ENCODE results near the gene MAEL.

MAEL gene

DNA sequence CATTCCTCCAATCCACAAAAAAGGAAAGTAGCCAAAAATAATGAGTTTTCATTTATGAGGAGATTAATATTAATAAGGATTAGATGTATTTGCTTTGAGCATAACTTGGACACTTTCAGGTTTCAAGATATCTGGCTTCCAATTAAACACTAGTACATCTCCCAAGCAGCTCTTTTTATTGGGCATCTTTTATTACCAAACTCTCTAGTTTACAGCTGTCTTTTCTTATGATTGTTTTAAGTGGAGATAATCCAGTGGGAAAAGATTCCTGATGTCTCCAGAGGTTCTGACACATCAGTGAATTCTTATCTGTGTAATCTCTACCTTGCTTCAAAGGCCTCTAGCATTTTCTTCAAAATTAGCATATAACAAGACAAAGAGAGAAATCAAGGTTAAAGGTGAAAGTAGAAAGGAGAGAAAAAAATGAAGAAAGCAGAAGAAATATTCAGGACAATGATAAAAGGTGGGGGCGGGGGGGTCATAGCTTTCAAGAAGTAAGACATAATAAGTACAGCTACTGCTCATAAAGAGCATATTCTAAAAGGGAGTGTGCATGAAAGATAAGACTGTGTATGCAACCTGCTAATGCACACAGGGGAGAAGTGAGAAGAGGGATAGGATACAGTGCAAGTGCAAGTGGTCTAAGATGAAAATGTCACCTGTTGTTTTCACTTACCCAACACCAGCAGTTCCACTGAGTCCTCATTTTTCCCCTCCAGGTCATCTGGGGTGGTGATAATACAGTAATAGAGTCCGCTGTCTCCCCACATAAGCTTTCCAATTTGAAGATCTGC lies 32.8 kb upstream of the MAEL start:
- H3K27me3 ChIP-seq (ENCODE audit: insufficient read depth, poor library complexity, severe bottlenecking), result peaks cover 8% of the 10 kb centered on the region
- H3K4me1 ChIP-seq (ENCODE audit: insufficient read depth, poor library complexity, severe bottlenecking), result no peaks in the 10 kb centered on the region
- H3K4me3 ChIP-seq (ENCODE audit: severe bottlenecking), result no peak overlapping the region
- H3K9me3 ChIP-seq (ENCODE audit: severe bottlenecking), result no peaks in the 10 kb centered on the region
- no peak overlapping the region for H3K27ac ChIP-seq (ENCODE audit: poor library complexity, severe bottlenecking)
- H3K36me3 ChIP-seq (ENCODE audit: low read depth), result no peaks in the 10 kb centered on the region
- ATAC-seq (ENCODE audit: low read depth) (no peak), DNase-seq (ENCODE audit: low spot score) (no peak)
- TF ChIP-seq, protein P1, sequence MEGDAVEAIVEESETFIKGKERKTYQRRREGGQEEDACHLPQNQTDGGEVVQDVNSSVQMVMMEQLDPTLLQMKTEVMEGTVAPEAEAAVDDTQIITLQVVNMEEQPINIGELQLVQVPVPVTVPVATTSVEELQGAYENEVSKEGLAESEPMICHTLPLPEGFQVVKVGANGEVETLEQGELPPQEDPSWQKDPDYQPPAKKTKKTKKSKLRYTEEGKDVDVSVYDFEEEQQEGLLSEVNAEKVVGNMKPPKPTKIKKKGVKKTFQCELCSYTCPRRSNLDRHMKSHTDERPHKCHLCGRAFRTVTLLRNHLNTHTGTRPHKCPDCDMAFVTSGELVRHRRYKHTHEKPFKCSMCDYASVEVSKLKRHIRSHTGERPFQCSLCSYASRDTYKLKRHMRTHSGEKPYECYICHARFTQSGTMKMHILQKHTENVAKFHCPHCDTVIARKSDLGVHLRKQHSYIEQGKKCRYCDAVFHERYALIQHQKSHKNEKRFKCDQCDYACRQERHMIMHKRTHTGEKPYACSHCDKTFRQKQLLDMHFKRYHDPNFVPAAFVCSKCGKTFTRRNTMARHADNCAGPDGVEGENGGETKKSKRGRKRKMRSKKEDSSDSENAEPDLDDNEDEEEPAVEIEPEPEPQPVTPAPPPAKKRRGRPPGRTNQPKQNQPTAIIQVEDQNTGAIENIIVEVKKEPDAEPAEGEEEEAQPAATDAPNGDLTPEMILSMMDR (IDR thresholded peaks at IDR 0.05; ENCODE audit: poor library complexity, severe bottlenecking), result no peak

DNA sequence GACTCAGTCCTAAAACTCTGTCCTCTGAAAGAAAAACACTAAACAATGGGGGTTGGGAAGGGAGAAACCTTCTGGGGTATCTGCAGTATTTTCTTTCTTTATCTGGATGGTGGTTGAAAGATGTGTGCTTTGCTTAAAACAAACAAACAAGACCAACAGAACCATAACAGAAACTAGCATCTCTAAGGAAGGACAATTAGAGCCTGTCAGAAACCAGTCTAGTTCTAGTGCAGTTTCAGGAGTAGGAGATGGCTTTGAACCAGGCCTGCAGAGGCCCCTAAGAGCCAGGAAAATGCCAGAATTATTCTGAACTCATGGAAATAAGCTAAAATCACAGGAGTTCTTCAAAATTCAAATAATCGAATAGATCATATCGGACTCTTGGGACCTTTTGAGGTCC lies 32.2 kb upstream of the MAEL start:
- Histone ChIP-seq H3K4me3 (ENCODE audit: severe bottlenecking) (no peak overlapping the region), H3K9me3 (ENCODE audit: severe bottlenecking) (no peaks in the 10 kb centered on the region), H3K27me3 (ENCODE audit: insufficient read depth, poor library complexity, severe bottlenecking) (peaks cover 6% of the 10 kb centered on the region), H3K4me1 (ENCODE audit: insufficient read depth, poor library complexity, severe bottlenecking) (no peaks in the 10 kb centered on the region), H3K27ac (ENCODE audit: poor library complexity, severe bottlenecking) (no peak overlapping the region), H3K36me3 (ENCODE audit: low read depth) (no peaks in the 10 kb centered on the region)
- DNase-seq (ENCODE audit: low spot score), result no peak
- ATAC-seq (ENCODE audit: low read depth), result no peak
- TF ChIP-seq, protein P1 (IDR thresholded peaks at IDR 0.05; ENCODE audit: poor library complexity, severe bottlenecking), result no peak

DNA sequence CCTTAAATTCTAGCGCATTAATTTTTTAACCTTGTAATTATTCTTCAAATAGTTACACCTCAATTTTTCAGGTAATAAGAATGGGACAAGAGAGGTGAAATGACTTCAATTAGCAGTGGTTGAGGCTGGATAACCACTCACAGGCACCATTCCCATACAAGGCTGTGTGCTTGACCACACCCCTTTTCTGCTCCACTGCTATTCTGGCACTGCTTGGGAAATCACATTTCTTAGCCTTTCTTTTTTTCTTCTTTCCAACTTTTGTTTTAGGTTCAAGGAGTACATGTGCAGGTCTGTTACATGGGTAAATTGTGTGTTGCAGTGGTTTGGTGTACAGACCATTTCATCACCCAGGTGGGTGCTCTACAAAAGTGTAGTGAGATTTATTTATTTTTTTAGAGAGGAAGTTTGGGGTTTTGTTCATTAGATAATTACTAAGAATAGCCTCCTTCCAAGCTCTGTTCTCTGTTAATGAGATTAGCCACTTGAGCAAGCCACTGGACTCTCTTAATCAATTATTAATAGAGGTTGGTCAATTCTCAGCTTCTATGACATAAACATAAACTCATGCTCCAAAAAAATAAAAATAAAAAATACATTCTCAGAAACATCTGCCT lies 28.1 kb upstream of the MAEL start:
- no peaks in the 10 kb centered on the region for H3K36me3 ChIP-seq (ENCODE audit: low read depth)
- H3K27me3 ChIP-seq (ENCODE audit: insufficient read depth, poor library complexity, severe bottlenecking), result no peaks in the 10 kb centered on the region
- no peak overlapping the region for H3K27ac ChIP-seq (ENCODE audit: poor library complexity, severe bottlenecking)
- no peak for ATAC-seq (ENCODE audit: low read depth)
- H3K4me3 ChIP-seq (ENCODE audit: severe bottlenecking), result no peak overlapping the region
- no peak for DNase-seq (ENCODE audit: low spot score)
- H3K9me3 ChIP-seq (ENCODE audit: severe bottlenecking), result no peaks in the 10 kb centered on the region
- TF ChIP-seq, protein P1 (IDR thresholded peaks at IDR 0.05; ENCODE audit: poor library complexity, severe bottlenecking), result no peak
- H3K4me1 ChIP-seq (ENCODE audit: insufficient read depth, poor library complexity, severe bottlenecking), result no peaks in the 10 kb centered on the region

DNA sequence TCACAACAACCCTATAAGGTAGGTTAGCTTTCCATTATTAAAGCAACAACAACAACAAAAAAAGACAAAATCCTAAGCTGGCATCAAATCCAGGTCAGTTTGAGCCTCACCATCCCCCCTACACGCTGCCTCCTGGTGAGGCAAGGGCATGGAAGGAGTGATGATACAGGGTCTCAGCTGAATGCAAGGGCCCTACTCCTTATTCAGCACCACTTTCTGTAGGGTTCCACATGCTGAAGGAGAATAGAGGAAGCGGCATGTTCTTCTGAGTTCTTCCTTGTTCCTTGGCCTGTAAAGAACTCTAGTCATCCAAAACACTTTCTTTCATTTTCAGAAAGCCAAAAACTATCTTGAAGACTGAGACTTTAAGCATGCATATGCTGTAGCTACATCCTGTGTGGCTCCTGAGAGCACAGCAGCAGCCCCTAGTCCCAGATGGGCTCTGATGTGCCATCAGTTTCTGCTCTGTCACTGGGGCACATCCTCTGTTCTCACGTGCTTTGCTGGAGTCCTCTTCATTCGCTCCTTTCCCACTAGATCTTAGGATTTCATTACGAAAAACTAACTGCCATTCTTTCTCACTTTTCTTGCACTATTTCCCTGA lies 19.9 kb upstream of the MAEL start:
- ATAC-seq (ENCODE audit: low read depth) (no peak), DNase-seq (ENCODE audit: low spot score) (no peak)
- no peak overlapping the region for H3K27ac ChIP-seq (ENCODE audit: poor library complexity, severe bottlenecking)
- TF ChIP-seq, protein P1 (IDR thresholded peaks at IDR 0.05; ENCODE audit: poor library complexity, severe bottlenecking), result no peak
- H3K36me3 ChIP-seq (ENCODE audit: low read depth), result no peaks in the 10 kb centered on the region
- H3K4me3 ChIP-seq (ENCODE audit: severe bottlenecking), result no peak overlapping the region
- no peaks in the 10 kb centered on the region for H3K9me3 ChIP-seq (ENCODE audit: severe bottlenecking)
- H3K4me1 ChIP-seq (ENCODE audit: insufficient read depth, poor library complexity, severe bottlenecking), result no peaks in the 10 kb centered on the region
- H3K27me3 ChIP-seq (ENCODE audit: insufficient read depth, poor library complexity, severe bottlenecking), result peaks cover 38% of the 10 kb centered on the region

Measured in RWPE2 (cell line).